Measurements from ENCODE around the gene CCDC88C. TPM values are rescaled to one million over a fixed set of nuclear protein-coding genes. Genes with fewer than 3 reads are reported as not detected.

CCDC88C gene
- total RNA-seq, 1 experiment from 2014 or later = 19.7 TPM

GRCh38 chr14:91307652-91308051, 110.0 kb downstream of the CCDC88C start:
- H3F3A ChIP-seq (ENCODE audit: low read length, unreplicated experiment) = no peaks in the 10 kb centered on the region
- no peaks in the 10 kb centered on the region for H3K9me3 ChIP-seq (ENCODE audit: low read length)
- H3K27me3 ChIP-seq (ENCODE audit: low read length) = no peaks in the 10 kb centered on the region
- no peaks in the 10 kb centered on the region for H3K9me2 ChIP-seq (replicated peaks; ENCODE audit: low read length)
- TF ChIP-seq CTCF (conservative IDR thresholded peaks at IDR 0.05; ENCODE audit: low read depth, low read length) (no peak), EZH2 (IDR thresholded peaks at IDR 0.05; ENCODE audit: low read length, unreplicated experiment) (no peak), EZH2phosphoT487 (IDR thresholded peaks at IDR 0.05; ENCODE audit: borderline replicate concordance, low read length) (no peak)
- DNase-seq (no peak), ATAC-seq (no peak)
- POLR2A ChIA-PET (ENCODE audit: unreplicated experiment) = no interaction called here
- H3K9ac ChIP-seq (ENCODE audit: low read length) = no peak overlapping the region
- no peak overlapping the region for H3K27ac ChIP-seq (ENCODE audit: low read length)
- H3K4me3 ChIP-seq (ENCODE audit: low read length) = no peak overlapping the region
- no peaks in the 10 kb centered on the region for H3K79me2 ChIP-seq (ENCODE audit: low read length)
- CTCF ChIA-PET = no interaction called here
- BruUV-seq (replicated peaks) = no TSS peak
- no peaks in the 10 kb centered on the region for H4K20me1 ChIP-seq (ENCODE audit: low read length)
- no peaks in the 10 kb centered on the region for H3K4me1 ChIP-seq (ENCODE audit: insufficient read depth, low read length)
- no peak overlapping the region for H3K4me2 ChIP-seq (ENCODE audit: low read length)
- no peak overlapping the region for H2AFZ ChIP-seq (ENCODE audit: low read length)
- intact Hi-C loops (cut with micrococcal nuclease) = no loop called here
- H3K36me3 ChIP-seq (ENCODE audit: low read depth, low read length) = peaks cover 11% of the 10 kb centered on the region; the same call in 1 of the 2 replicates

DNA sequence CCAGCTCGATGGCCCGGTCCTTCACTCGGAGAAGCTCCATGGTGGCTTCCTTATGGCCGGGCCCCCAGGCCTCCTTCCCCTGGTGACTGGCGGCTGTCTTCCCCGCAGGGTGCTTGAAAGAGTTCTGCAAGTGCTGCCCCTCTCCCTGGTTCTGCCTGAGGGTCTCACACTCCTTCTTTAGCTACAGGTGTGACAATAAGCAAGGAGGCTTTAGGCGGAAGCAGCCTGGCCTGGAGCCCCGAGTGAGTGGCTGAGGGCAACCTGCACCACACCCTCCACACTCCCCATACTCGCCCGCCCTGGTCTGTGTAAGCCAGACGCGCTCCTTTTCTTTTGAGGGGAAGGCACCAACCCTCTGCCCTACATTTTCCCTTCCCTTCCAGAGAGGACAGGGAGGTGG, 110.6 kb downstream of the CCDC88C start:
- intact Hi-C loops (cut with micrococcal nuclease) = no loop called here
- Histone ChIP-seq H3K9me2 (replicated peaks; ENCODE audit: low read length) (no peaks in the 10 kb centered on the region), H4K20me1 (ENCODE audit: low read length) (no peaks in the 10 kb centered on the region), H3K36me3 (ENCODE audit: low read depth, low read length) (peaks cover 11% of the 10 kb centered on the region; the same call in 1 of the 2 replicates), H3K27me3 (ENCODE audit: low read length) (no peaks in the 10 kb centered on the region), H2AFZ (ENCODE audit: low read length) (no peak overlapping the region), H3F3A (ENCODE audit: low read length, unreplicated experiment) (no peaks in the 10 kb centered on the region), H3K79me2 (ENCODE audit: low read length) (no peaks in the 10 kb centered on the region), H3K4me2 (ENCODE audit: low read length) (no peak overlapping the region), H3K9ac (ENCODE audit: low read length) (no peak overlapping the region), H3K4me1 (ENCODE audit: insufficient read depth, low read length) (no peaks in the 10 kb centered on the region), H3K27ac (ENCODE audit: low read length) (no peak overlapping the region), H3K4me3 (ENCODE audit: low read length) (no peak overlapping the region), H3K9me3 (ENCODE audit: low read length) (no peaks in the 10 kb centered on the region)
- DNase-seq = no peak
- no peak for TF ChIP-seq CTCF (conservative IDR thresholded peaks at IDR 0.05; ENCODE audit: low read depth, low read length)
- BruUV-seq (replicated peaks) = no TSS peak
- ChIA-PET CTCF (no interaction called here), POLR2A (ENCODE audit: unreplicated experiment) (no interaction called here)
- no peak for ATAC-seq

- ATAC-seq (no peak), DNase-seq (no peak)
- H2AFZ ChIP-seq (ENCODE audit: low read length) = no peak overlapping the region
- H3K4me2 ChIP-seq (ENCODE audit: low read length) = no peak overlapping the region
- no peaks in the 10 kb centered on the region for H3K9me2 ChIP-seq (replicated peaks; ENCODE audit: low read length)
- no peak overlapping the region for H3K4me3 ChIP-seq (ENCODE audit: low read length)
- H3K27ac ChIP-seq (ENCODE audit: low read length) = no peak overlapping the region
- H3K36me3 ChIP-seq (ENCODE audit: low read depth, low read length) = peaks cover 16% of the 10 kb centered on the region; the same call in 1 of the 2 replicates
- no peak overlapping the region for H3K9ac ChIP-seq (ENCODE audit: low read length)
- no peaks in the 10 kb centered on the region for H3K27me3 ChIP-seq (ENCODE audit: low read length)
- H4K20me1 ChIP-seq (ENCODE audit: low read length) = no peaks in the 10 kb centered on the region
- TF ChIP-seq CTCF (conservative IDR thresholded peaks at IDR 0.05; ENCODE audit: low read depth, low read length) (no peak), EZH2phosphoT487 (IDR thresholded peaks at IDR 0.05; ENCODE audit: borderline replicate concordance, low read length) (no peak), EZH2 (IDR thresholded peaks at IDR 0.05; ENCODE audit: low read length, unreplicated experiment) (no peak)
- BruUV-seq (replicated peaks) = no TSS peak
- no peaks in the 10 kb centered on the region for H3F3A ChIP-seq (ENCODE audit: low read length, unreplicated experiment)
- ChIA-PET CTCF (no interaction called here), POLR2A (ENCODE audit: unreplicated experiment) (no interaction called here)
- no peaks in the 10 kb centered on the region for H3K79me2 ChIP-seq (ENCODE audit: low read length)
- no peaks in the 10 kb centered on the region for H3K4me1 ChIP-seq (ENCODE audit: insufficient read depth, low read length)
- no peaks in the 10 kb centered on the region for H3K9me3 ChIP-seq (ENCODE audit: low read length)
- intact Hi-C loops (cut with micrococcal nuclease) = no loop called here
These were observed 111.1 kb downstream of the CCDC88C start for GRCh38 chr14:91306547-91306946.

Data from PC-3 (cell line).